SK-N-SH (cell line): Measurements from ENCODE around the gene ADPGK. TPM values are rescaled to one million over a fixed set of nuclear protein-coding genes. Genes with fewer than 3 reads are reported as not detected.

Experiments
- CTCF ChIA-PET: fragments of 300-600, 350-600 bp; formaldehyde crosslinking; extraction: SDS; loops from one replicate; lab custom pipeline; 2021; lab: Yijun Ruan, JAX
- POLR2A ChIA-PET: fragments of 350-600 bp; sonication (Branson Sonifier 250); formaldehyde crosslinking; extraction: SDS; loops from one replicate; lab custom pipeline; 2020; ENCODE audit warnings: antibody characterized with exemption, inconsistent platforms; lab: Yijun Ruan, JAX
- DNase-seq: peaks from one replicate; pipeline ENCODE4 v3.0.0; 2012
- H2AFZ ChIP-seq: fragments of 200-600 bp; sonication (generic); 2 replicates; pipeline ENCODE4 v1.8.1; 2016; ENCODE audit warnings: antibody characterized with exemption, mild to moderate bottlenecking, low read depth
- H3F3A ChIP-seq: fragments of 200-600 bp; sonication (generic); replicated peaks from 2 replicates; pipeline ENCODE3; 2016; ENCODE audit warnings: antibody characterized with exemption, mild to moderate bottlenecking; ENCODE audit not compliant: insufficient read depth
- H3K27ac ChIP-seq, 2 experiments: fragments of 200-500 bp in 1 of 2; fragments of 200-600 bp in 1 of 2; sonication (Bioruptor generic) in 1 of 2; sonication (generic), shearing (Covaris generic) in 1 of 2; 2 replicates each; pipeline versions ENCODE4 v1.5.1 to v1.6.1; 2014 to 2016; ENCODE audit warnings: low read depth in 2 of 2, inconsistent platforms in 1 of 2, low read length in 1 of 2, mild to moderate bottlenecking in 1 of 2, mixed read lengths in 1 of 2
- H3K27me3 ChIP-seq: fragments of 200-600 bp; sonication (generic), shearing (Covaris generic); 2 replicates; pipeline ENCODE4 v1.6.1; 2016; ENCODE audit warnings: mixed run types; ENCODE audit not compliant: insufficient read depth
- H3K36me3 ChIP-seq, 2 experiments: fragments of 200-500 bp in 1 of 2; fragments of 200-600 bp in 1 of 2; sonication (Bioruptor generic) in 1 of 2; sonication (generic) in 1 of 2; replicated peaks in 1 of 2; 2 replicates each; pipeline versions ENCODE3 to v1.5.1; 2014 to 2016; ENCODE audit warnings: low read length in 1 of 2, mild to moderate bottlenecking in 1 of 2; ENCODE audit not compliant: insufficient read depth in 2 of 2, control insufficient read depth in 1 of 2
- H3K4me1 ChIP-seq, 2 experiments: fragments of 200-500 bp in 1 of 2; fragments of 200-600 bp in 1 of 2; sonication (Bioruptor generic) in 1 of 2; sonication (generic), shearing (Covaris generic) in 1 of 2; 2 replicates each; pipeline versions ENCODE4 v1.5.1 to v1.6.1; 2014 to 2016; ENCODE audit warnings: low read depth in 1 of 2, low read length in 1 of 2, mixed run types in 1 of 2; ENCODE audit not compliant: insufficient read depth in 2 of 2, control insufficient read depth in 1 of 2
- H3K4me2 ChIP-seq: fragments of 200-600 bp; sonication (generic), shearing (Covaris generic); 2 replicates; pipeline ENCODE4 v1.6.1; 2017; ENCODE audit warnings: mixed run types
- H3K4me3 ChIP-seq, 2 experiments: fragments of 200-500 bp in 1 of 2; fragments of 200-600 bp in 1 of 2; sonication (Bioruptor generic) in 1 of 2; sonication (generic), shearing (Covaris generic) in 1 of 2; 2 replicates each; pipeline versions ENCODE4 v1.5.1 to v1.8.1; 2014 to 2016; ENCODE audit warnings: low read depth in 2 of 2, inconsistent platforms in 1 of 2, low read length in 1 of 2, mild to moderate bottlenecking in 1 of 2, mixed read lengths in 1 of 2, moderate library complexity in 1 of 2
- H3K79me2 ChIP-seq: fragments of 200-600 bp; sonication (generic); 2 replicates; pipeline ENCODE4 v1.8.1; 2017; ENCODE audit warnings: mild to moderate bottlenecking; ENCODE audit not compliant: insufficient read depth
- H3K9ac ChIP-seq: fragments of 200-600 bp; sonication (generic); 2 replicates; pipeline ENCODE4 v1.6.1; 2017; ENCODE audit warnings: mixed run types
- H3K9me2 ChIP-seq: fragments of 200-600 bp; sonication (generic); 2 replicates; pipeline ENCODE4 v1.6.1; 2017; ENCODE audit warnings: mixed run types
- H3K9me3 ChIP-seq: fragments of 200-600 bp; sonication (generic); 2 replicates; pipeline ENCODE4 v1.6.1; 2017; ENCODE audit warnings: mixed run types, mild to moderate bottlenecking, moderate library complexity
- H4K20me1 ChIP-seq: fragments of 200-600 bp; sonication (generic); 2 replicates; pipeline ENCODE4 v1.6.1; 2017; ENCODE audit warnings: mild to moderate bottlenecking, mixed run types; ENCODE audit not compliant: insufficient read depth
- CHD2 ChIP-seq: fragments of 150-350 bp; IDR thresholded peaks from 2 replicates; pipeline ENCODE4 v1.6.1; 2018; ENCODE audit warnings: low read length; ENCODE audit not compliant: partially characterized antibody
- ELF1 ChIP-seq: IDR thresholded peaks from 2 replicates; pipeline ENCODE4 v1.4.0; 2012
- EZH2phosphoT487 ChIP-seq: fragments of 200-600 bp; sonication (generic); IDR thresholded peaks from 2 replicates; pipeline ENCODE4 v1.6.1; 2017; ENCODE audit warnings: low read depth, mixed run types, mild to moderate bottlenecking, antibody characterized with exemption, moderate library complexity, borderline replicate concordance
- FOXM1 ChIP-seq: IDR thresholded peaks from 2 replicates; pipeline ENCODE4 v1.4.0; 2012; ENCODE audit warnings: low read depth, mild to moderate bottlenecking
- GABPA ChIP-seq: IDR thresholded peaks from 2 replicates; pipeline ENCODE4 v1.4.0; 2012; ENCODE audit warnings: low read depth, mild to moderate bottlenecking
- GATA2 ChIP-seq: sonication (generic); formaldehyde crosslinking; IDR thresholded peaks from 2 replicates; pipeline ENCODE4 v1.5.0; 2020; ENCODE audit warnings: mild to moderate bottlenecking, missing genetic modification reagents
- JUND ChIP-seq: IDR thresholded peaks from 2 replicates; pipeline ENCODE4 v1.4.0; 2012
- MAX ChIP-seq: IDR thresholded peaks from 2 replicates; pipeline ENCODE4 v1.4.0; 2012; ENCODE audit warnings: low read depth
- PBX3 ChIP-seq: IDR thresholded peaks from 2 replicates; pipeline ENCODE4; 2012
- RCOR1 ChIP-seq: fragments of 150-350 bp; IDR thresholded peaks from 2 replicates; pipeline ENCODE4 v1.6.1; 2017; ENCODE audit warnings: antibody characterized with exemption, low read length
- REST ChIP-seq: IDR thresholded peaks from 2 replicates; pipeline ENCODE4 v1.6.1; 2012; ENCODE audit warnings: mild to moderate bottlenecking, low read depth, low read length, moderate library complexity
- TCF12 ChIP-seq: IDR thresholded peaks from 2 replicates; pipeline ENCODE4 v1.4.0; 2012
- USF1 ChIP-seq: IDR thresholded peaks from 2 replicates; pipeline ENCODE4 v1.4.0; 2012; ENCODE audit warnings: low read depth, borderline replicate concordance
- YY1 ChIP-seq: IDR thresholded peaks from 2 replicates; pipeline ENCODE4 v1.4.0; 2012; ENCODE audit warnings: low read depth, mild to moderate bottlenecking
- ZBTB33 ChIP-seq: IDR thresholded peaks from 2 replicates; pipeline ENCODE4 v1.4.0; 2012; ENCODE audit warnings: low read depth, borderline replicate concordance
- WGBS: methylation state at CpG from one replicate; pipeline ENCODE4 v1.1.6; 2017; ENCODE audit warnings: low lambda C conversion rate; 5-methylcytosine and 5-hydroxymethylcytosine counted together
- polyA plus RNA-seq, 3 experiments: library from polyadenylated mRNA; depleted of rRNA; stranded (reverse); fragments of >200 nt; gene quantifications; 2 replicates each; pipeline ENCODE4 v1.2.3, GENCODE V29; 2012

The ADPGK gene
- polyA plus RNA-seq, 1 of the 3 experiments (the other 2 are of a cell fraction), result 57.3 TPM

GRCh38 chr15:72749700-72750099 lies 33.9 kb downstream of the ADPGK start (continued):
- no peak for TF ChIP-seq REST
- no peak for TF ChIP-seq CHD2
- no peak for TF ChIP-seq JUND
- no peak for TF ChIP-seq ZBTB33

GRCh38 chr15:72740219-72740618 lies 43.3 kb downstream of the ADPGK start:
- CTCF ChIA-PET, result interaction anchor here (3.3 kb wide), 1 partner anchor 18 kb away, joined by 18 read pairs; no protein-coding TSS in a partner anchor
- no peak overlapping the region for H3K9ac ChIP-seq
- no peaks in the 10 kb centered on the region for H3K4me1 ChIP-seq
- DNase-seq, result no peak
- H3K27me3 ChIP-seq, result no peaks in the 10 kb centered on the region
- TF ChIP-seq GABPA (no peak), EZH2phosphoT487 (no peak), ELF1 (no peak), CHD2 (no peak), FOXM1 (no peak), USF1 (no peak), RCOR1 (no peak), MAX (no peak), YY1 (no peak), PBX3 (no peak), TCF12 (no peak), GATA2 (CRISPR knock-in tag) (no peak)
- 94% methylated on average over 1 of the region's 1 CpG for WGBS
- H3F3A ChIP-seq, result no peaks in the 10 kb centered on the region
- H2AFZ ChIP-seq, result no peak overlapping the region
- no peaks in the 10 kb centered on the region for H3K9me3 ChIP-seq
- no peaks in the 10 kb centered on the region for H4K20me1 ChIP-seq
- H3K79me2 ChIP-seq, result no peaks in the 10 kb centered on the region
- H3K36me3 ChIP-seq, result peaks cover 36 to 39% of the 10 kb centered on the region in 2 experiments
- no peaks in the 10 kb centered on the region for H3K9me2 ChIP-seq
- H3K4me3 ChIP-seq, result no peak overlapping the region
- no peak overlapping the region for H3K27ac ChIP-seq
- POLR2A ChIA-PET, result no interaction called here
- H3K4me2 ChIP-seq, result no peak overlapping the region
